ENCODE measurements around the gene ZNF322.
A peak's percentile ranks its signal among the peaks of the same experiment; 100 is the strongest.

ZNF322 gene

GRCh38 chr6:26613689-26614683 lies 45.6 kb downstream of the ZNF322 start:
- no peak for DNase-seq

DNA sequence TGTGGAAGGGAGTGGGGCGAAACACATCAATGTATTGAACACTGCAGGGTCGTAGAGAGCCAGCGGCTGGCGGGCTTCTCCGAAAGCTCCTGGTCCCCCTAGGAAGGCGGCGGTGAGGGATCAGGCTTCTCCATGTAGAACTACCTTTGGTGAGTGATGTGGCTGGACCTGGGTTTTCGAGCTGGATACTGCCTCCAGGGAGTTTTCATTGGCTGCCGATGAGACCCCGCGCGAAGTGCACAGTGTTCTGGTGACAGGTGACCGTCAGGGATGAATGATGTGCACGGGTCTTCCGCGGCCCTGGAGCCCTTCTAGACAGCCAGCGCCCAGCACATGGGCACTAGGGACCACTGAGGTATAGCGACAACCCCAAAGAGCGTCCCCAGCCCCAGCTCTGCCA lies 46.3 kb downstream of the ZNF322 start:
- no peak for DNase-seq

- no peak for DNase-seq
Measured at GRCh38 chr6:26611599-26611998, 47.9 kb downstream of the ZNF322 start.

- DNase-seq: no peak
Measured at GRCh38 chr6:26609463-26609862, 50.1 kb downstream of the ZNF322 start.

GRCh38 chr6:26607434-26608230 lies 51.9 kb downstream of the ZNF322 start:
- DNase-seq: no peak

- DNase-seq: no peak
Measured at GRCh38 chr6:26604797-26605196, 54.7 kb downstream of the ZNF322 start.

DNA sequence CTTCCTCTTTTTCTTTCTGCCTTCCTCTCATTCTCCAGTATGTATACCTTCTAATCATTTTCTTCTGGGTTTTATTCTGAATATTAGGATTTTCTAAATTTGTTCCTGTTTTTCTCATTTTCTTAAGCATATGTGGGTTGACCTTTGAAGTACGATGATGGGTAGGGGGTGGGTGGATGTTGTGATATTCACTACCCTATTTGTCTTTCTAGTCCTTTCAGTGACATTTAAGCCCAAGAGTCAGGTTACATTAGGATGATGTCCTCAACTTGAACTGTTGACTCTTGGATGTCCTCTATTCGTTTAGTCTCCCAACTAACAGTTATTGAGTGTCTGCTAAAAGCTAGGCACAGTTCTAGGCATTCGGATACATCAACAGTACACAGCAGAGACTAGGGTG lies 55.5 kb downstream of the ZNF322 start:
- DNase-seq: no peak

GRCh38 chr6:26602262-26602661 lies 57.3 kb downstream of the ZNF322 start:
- DNase-seq: no peak

GRCh38 chr6:26600759-26601158 lies 58.8 kb downstream of the ZNF322 start:
- DNase-seq: no peak

- no peak for DNase-seq
Measured at GRCh38 chr6:26599591-26599990, 60.0 kb downstream of the ZNF322 start.

DNA sequence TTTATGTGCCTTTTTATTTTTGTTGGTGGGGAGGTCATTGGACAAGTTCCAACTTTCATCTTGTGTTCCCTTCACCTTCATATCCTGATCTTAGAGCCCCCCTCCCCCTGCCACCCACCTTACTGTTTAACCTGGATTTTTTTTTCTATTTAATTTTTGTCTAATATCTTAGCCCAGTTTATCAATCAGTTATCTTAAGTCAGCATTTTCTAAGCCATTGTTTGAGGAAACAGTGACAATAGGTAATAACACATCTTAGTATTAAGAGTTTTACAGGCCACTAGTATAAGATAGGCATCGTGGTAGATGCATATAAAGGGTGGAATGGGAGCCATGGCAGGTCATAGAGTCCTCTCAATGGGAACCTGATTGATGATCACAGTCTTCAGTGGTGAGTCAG lies 60.4 kb downstream of the ZNF322 start:
- no peak for DNase-seq

DNA sequence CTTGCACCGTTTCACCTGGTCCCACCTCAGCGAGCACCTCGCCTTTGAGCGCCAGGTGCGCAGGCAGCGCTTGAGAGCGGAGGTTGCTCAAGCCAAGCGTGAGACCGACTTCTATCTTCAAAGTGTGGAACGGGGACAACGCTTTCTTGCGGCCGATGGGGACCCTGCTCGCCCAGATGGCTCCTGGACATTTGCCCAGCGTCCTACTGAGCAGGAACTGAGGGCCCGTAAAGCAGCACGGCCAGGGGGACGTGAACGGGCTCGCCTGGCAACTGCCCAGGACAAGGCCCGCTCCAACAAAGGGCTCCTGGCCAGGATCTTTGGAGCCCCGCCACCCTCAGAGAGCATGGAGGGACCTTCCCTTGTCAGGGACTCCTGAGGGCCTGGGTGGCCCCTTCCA lies 61.3 kb downstream of the ZNF322 start:
- DNase-seq: no peak

GRCh38 chr6:26597821-26598220 lies 61.7 kb downstream of the ZNF322 start:
- DNase-seq: no peak

GRCh38 chr6:26597389-26597766 lies 62.2 kb downstream of the ZNF322 start:
- no peak for DNase-seq

DNA sequence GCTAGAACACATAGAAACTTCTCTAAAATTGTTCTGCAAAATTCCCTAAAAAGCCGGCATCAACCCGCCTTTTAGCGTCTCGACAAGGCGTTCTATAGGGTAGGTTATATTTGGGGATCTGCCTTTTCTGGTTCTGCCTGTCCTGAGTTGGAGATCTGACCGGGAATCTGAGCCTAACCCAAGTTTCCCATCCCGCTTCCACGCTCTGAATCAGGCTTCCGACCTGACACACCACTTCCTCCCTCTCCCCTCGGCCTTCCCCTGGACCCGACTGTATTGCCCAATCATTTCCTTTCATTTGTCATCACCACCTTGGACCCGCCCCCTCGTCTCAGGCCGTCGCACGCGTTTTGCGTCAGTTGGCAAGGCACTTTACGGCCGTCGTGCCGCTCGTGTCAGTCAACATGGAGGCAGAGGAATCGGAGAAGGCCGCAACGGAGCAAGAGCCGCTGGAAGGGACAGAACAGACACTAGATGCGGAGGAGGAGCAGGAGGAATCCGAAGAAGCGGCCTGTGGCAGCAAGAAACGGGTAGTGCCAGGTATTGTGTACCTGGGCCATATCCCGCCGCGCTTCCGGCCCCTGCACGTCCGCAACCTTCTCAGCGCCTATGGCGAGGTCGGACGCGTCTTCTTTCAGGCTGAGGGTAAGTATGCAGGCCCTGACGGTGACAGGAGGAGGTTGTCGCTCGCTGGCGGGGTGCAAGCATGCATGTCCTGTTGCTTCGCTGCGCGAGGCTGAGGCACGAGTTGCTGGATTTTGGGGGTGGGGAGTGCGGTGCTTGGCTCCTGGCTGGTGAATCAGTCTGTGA lies 62.8 kb downstream of the ZNF322 start, which contains the start of gene ABT1:
ABT1 (plus strand) TSS at position 375 of the 810 bp plus-strand sequence; CDS start at position 405, 30 bp downstream.
- peak; percentile 82 for DNase-seq

DNA sequence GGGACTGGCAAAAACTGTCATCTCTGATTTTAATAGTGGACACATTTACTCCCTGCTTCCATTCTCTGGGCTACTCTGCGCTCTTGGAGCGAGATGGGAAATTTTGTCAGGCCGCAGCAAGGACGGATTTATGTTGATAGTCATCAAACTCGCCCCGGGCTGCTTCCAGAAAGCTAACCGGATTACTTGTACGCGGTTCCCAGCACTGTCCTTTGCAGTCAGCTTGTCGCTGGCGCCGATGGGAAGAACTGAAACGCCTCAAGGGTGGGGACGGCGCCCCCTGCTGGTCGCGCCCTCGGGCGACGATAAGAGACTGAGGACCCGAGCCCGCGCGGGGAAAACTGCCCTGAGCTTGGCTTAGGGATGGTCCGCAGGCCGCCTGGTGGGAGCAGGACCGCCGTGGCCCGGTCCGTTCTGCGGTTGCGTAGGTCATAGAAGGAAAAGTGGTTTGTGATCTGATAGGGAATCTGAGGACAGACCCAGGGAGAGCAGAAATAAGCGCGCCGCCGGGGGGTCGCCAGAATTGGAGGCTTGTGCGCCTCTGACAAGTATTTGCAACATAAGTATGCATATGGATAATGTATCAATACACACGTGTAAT lies 63.8 kb downstream of the ZNF322 start:
- peak; percentile 59 for DNase-seq

DNA sequence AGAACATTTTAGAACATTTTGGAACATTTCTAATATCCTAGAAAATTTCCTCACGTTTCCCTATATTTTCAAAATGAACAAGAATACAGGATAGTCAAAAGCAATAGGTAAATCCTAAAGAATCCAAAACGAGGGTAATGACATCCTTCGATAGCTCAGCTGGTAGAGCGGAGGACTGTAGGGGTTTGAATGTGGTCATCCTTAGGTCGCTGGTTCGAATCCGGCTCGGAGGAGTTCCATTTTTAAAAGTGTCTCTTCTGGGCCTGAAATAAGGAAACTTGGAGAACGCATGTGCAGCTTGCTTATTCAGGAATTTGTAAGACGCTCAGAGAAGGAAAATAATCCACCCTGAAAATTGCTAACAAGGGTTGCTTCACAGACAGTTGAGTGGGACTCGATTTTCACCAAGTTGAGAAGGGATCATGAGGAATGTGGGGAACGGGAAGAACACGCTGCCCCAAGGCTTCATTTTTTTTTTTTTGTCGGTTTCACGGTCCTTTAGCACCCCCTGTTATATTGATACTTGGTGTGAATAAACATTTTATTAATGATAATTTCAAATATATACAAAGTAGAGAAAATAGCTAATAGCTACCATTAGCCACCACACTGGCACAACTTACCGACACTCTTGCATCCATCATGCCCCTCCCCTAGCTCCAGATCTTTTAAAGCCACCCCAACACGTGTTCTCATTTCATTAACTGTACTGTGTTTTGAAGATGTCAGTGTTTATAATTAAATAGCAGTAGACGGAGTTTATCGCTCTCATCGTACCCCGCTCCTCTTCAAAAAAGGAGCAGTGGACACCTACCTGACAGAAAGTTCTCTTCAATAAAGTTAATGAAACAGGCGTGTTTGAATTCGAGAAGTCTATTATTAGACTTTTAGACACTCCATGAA lies 64.6 kb downstream of the ZNF322 start:
- peak; percentile 22 for DNase-seq

DNA sequence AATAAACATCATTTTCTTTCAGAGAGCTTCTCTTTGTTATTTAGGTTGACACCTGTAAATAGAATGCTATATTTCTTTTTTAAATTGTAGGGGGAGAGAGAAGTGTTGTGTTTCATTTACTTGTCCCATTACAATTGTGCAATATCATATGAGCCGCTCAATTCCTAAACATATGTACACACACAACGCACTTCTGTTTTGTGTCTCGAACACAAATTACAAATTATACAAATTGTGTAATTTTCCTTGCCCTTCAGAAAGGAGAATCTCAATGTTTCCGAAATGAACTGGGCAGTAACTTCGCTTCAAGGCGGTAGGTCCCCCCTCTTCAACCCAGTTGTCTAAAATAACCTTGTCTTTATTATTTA lies 65.4 kb downstream of the ZNF322 start:
- DNase-seq: no peak

DNA sequence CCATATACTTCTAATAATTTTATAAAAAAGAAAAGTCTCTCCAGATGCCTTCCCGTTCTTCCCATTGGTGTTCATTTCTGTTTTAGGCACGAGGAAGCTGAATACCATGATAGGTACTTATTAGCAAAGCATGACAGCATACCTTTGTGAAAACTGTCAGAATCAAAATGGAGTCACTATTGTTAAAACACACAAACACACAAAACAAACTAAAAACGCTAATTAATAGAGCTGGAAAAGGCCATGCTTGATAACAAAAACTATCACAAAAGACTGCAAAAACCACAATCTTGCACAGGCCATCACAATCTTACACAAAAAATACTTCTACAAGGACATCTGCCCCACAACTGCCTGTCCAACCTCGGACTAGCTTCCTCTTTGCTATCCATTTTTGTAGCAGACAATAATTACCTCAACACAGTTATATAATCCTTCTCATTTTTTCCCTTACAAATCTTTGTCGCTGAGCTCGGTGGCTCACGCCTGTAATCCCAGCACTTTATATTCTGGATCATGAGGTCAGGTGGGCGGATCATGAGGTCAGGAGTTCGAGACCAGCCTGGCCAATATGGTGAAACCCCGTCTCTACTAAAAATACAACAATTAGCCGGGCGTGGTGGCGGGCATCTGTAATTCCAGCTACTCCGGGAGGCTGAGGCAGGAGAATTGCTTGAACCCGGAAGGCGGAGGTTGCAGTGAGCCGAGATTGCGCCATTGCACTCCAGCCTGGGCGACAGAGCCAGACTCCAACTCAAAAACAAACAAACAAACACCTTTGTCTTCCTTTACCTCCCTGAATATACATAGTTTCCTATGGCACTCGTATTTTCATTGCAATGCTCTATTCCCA lies 66.0 kb downstream of the ZNF322 start:
- no peak for DNase-seq

GRCh38 chr6:26592649-26593048 lies 66.9 kb downstream of the ZNF322 start:
- DNase-seq: no peak
